H9 (cell line): ENCODE results near the gene LIF. TPM values are rescaled to one million over a fixed set of nuclear protein-coding genes. Genes with fewer than 3 reads are reported as not detected.
"Not testable (repeated sequence)": the region's sequence is repeated elsewhere in the genome, so short reads cannot be mapped to it uniquely, and the experiment has no call there.

Source experiments
- DNase-seq: peaks from one replicate; pipeline ENCODE4 v3.0.0-alpha.2; 2017
- H2AFZ ChIP-seq: one replicate; pipeline ENCODE4 v1.6.1; 2013; ENCODE audit warnings: mild to moderate bottlenecking, low read length, control low read depth, moderate library complexity
- H2AK5ac ChIP-seq: 2 replicates; pipeline ENCODE4 v1.6.1; 2013; ENCODE audit warnings: low read length, control low read depth, mixed read lengths; ENCODE audit not compliant: insufficient read length
- H2BK120ac ChIP-seq: one replicate; pipeline ENCODE4 v1.6.1; 2013; ENCODE audit warnings: low read depth, mild to moderate bottlenecking, low read length, control low read depth, inconsistent platforms; ENCODE audit not compliant: poor library complexity, severe bottlenecking
- H2BK12ac ChIP-seq: 2 replicates; pipeline ENCODE4 v1.6.1; 2013; ENCODE audit warnings: low read length, control low read depth, mixed read lengths, low read depth; ENCODE audit not compliant: insufficient read length
- H2BK15ac ChIP-seq: 2 replicates; pipeline ENCODE4 v1.6.1; 2013; ENCODE audit warnings: low read depth, low read length, control low read depth
- H2BK20ac ChIP-seq: one replicate; pipeline ENCODE4 v1.6.1; 2013; ENCODE audit warnings: low read depth, mild to moderate bottlenecking, low read length, control low read depth, inconsistent platforms; ENCODE audit not compliant: poor library complexity, severe bottlenecking
- H2BK5ac ChIP-seq: 2 replicates; pipeline ENCODE4 v1.6.1; 2013; ENCODE audit warnings: low read length, control low read depth, mixed read lengths; ENCODE audit not compliant: insufficient read length
- H3K14ac ChIP-seq: 2 replicates; pipeline ENCODE4 v1.6.1; 2013; ENCODE audit warnings: low read length, control low read depth; ENCODE audit not compliant: insufficient read depth
- H3K18ac ChIP-seq: 2 replicates; pipeline ENCODE4 v1.6.1; 2013; ENCODE audit warnings: low read depth, mild to moderate bottlenecking, mixed read lengths, low read length, control low read depth; ENCODE audit not compliant: insufficient read length
- H3K23ac ChIP-seq: 2 replicates; pipeline ENCODE4 v1.6.1; 2013; ENCODE audit warnings: low read length, control low read depth, mixed read lengths, low read depth; ENCODE audit not compliant: insufficient read length
- H3K23me2 ChIP-seq: 2 replicates; pipeline ENCODE4 v1.6.1; 2013; ENCODE audit warnings: low read depth, mild to moderate bottlenecking, mixed read lengths, low read length, control low read depth; ENCODE audit not compliant: insufficient read length, poor library complexity, severe bottlenecking
- H3K27ac ChIP-seq: 2 replicates; pipeline ENCODE4 v1.5.1; 2013; ENCODE audit warnings: low read length, control low read depth, mixed read lengths, low read depth; ENCODE audit not compliant: insufficient read length
- H3K27me3 ChIP-seq: 2 replicates; pipeline ENCODE4 v1.6.1; 2013; ENCODE audit warnings: low read length, control low read depth, inconsistent platforms; ENCODE audit not compliant: insufficient read depth
- H3K4ac ChIP-seq: 2 replicates; pipeline ENCODE4 v1.6.1; 2013; ENCODE audit warnings: low read depth, mild to moderate bottlenecking, control low read depth, inconsistent platforms, low read length, moderate library complexity
- H3K4me1 ChIP-seq: 2 replicates; pipeline ENCODE4 v1.6.1; 2013; ENCODE audit warnings: low read length, control low read depth, inconsistent platforms; ENCODE audit not compliant: insufficient read depth
- H3K4me2 ChIP-seq: 2 replicates; pipeline ENCODE4 v1.6.1; 2013; ENCODE audit warnings: low read length, control low read depth, mixed read lengths; ENCODE audit not compliant: insufficient read length, insufficient read depth
- H3K56ac ChIP-seq: 2 replicates; pipeline ENCODE4 v1.6.1; 2013; ENCODE audit warnings: low read depth, mild to moderate bottlenecking, mixed read lengths, low read length, control low read depth; ENCODE audit not compliant: insufficient read length
- H3K79me1 ChIP-seq: 2 replicates; pipeline ENCODE4 v1.6.1; 2013; ENCODE audit warnings: low read depth, mild to moderate bottlenecking, moderate library complexity, low read length, control low read depth, inconsistent platforms; ENCODE audit not compliant: insufficient read depth, poor library complexity, severe bottlenecking
- H3K79me2 ChIP-seq: 2 replicates; pipeline ENCODE4 v1.6.1; 2013; ENCODE audit warnings: low read length, control low read depth, inconsistent platforms; ENCODE audit not compliant: insufficient read depth
- H3K9ac ChIP-seq: 2 replicates; pipeline ENCODE4 v1.6.1; 2013; ENCODE audit warnings: low read length, control low read depth, mixed read lengths; ENCODE audit not compliant: insufficient read length; ENCODE audit errors: extremely low read depth
- H3K9me3 ChIP-seq: one replicate; pipeline ENCODE4 v1.6.1; 2013; ENCODE audit warnings: low read depth, low read length, inconsistent platforms; ENCODE audit not compliant: control insufficient read depth
- H3T11ph ChIP-seq: one replicate; pipeline ENCODE4 v1.6.1; 2013; ENCODE audit warnings: mild to moderate bottlenecking, low read length, control low read depth, inconsistent platforms
- H4K20me1 ChIP-seq: one replicate; pipeline ENCODE4 v1.6.1; 2013; ENCODE audit not compliant: control insufficient read depth, insufficient read length, insufficient read depth
- H4K5ac ChIP-seq: 2 replicates; pipeline ENCODE4 v1.6.1; 2013; ENCODE audit warnings: low read depth, mild to moderate bottlenecking, mixed read lengths, low read length, control low read depth; ENCODE audit not compliant: insufficient read length
- H4K8ac ChIP-seq: replicated peaks from 2 replicates; pipeline ENCODE4 v1.6.1; 2013; ENCODE audit warnings: low read length, control low read depth, mixed read lengths, low read depth; ENCODE audit not compliant: insufficient read length
- H4K91ac ChIP-seq: 2 replicates; pipeline ENCODE4 v1.6.1; 2013; ENCODE audit warnings: low read depth, mild to moderate bottlenecking, moderate library complexity, mixed read lengths, low read length, control low read depth; ENCODE audit not compliant: insufficient read length
- H3K27ac Mint-ChIP-seq, 3 experiments: 2 replicates in 2 of 3; 3 replicates in 1 of 3; pipeline ENCODE4 v1.8.0; 2020 to 2021; ENCODE audit warnings: mixed read lengths in 3 of 3, mild to moderate bottlenecking in 1 of 3, moderate library complexity in 1 of 3
- H3K27me3 Mint-ChIP-seq: 2 replicates; pipeline ENCODE4 v1.8.0; 2021; ENCODE audit warnings: low read depth, mild to moderate bottlenecking, moderate library complexity, mixed read lengths
- H3K36me3 Mint-ChIP-seq, 3 experiments: 2 replicates in 2 of 3; 3 replicates in 1 of 3; pipeline ENCODE4 v1.8.0; 2020 to 2021; ENCODE audit warnings: low read depth in 3 of 3, mixed read lengths in 3 of 3; ENCODE audit not compliant: insufficient read depth in 1 of 3
- H3K4me1 Mint-ChIP-seq, 2 experiments: 2 replicates each; pipeline ENCODE4 v1.8.0; 2020; ENCODE audit warnings: mixed read lengths in 2 of 2
- H3K4me3 Mint-ChIP-seq, 2 experiments: 2 replicates in 1 of 2; 3 replicates in 1 of 2; pipeline ENCODE4 v1.8.0; 2020 to 2021; ENCODE audit warnings: mild to moderate bottlenecking in 2 of 2, mixed read lengths in 2 of 2, moderate library complexity in 1 of 2
- H3K9me3 Mint-ChIP-seq, 2 experiments: 2 replicates in 1 of 2; 3 replicates in 1 of 2; pipeline ENCODE4 v1.8.0; 2020; ENCODE audit warnings: mild to moderate bottlenecking in 2 of 2, mixed read lengths in 2 of 2, moderate library complexity in 1 of 2
- WGBS: extraction: QIAGEN DNeasy Blood & Tissue Kit; methylation state at CpG from one replicate; pipeline ENCODE4 v1.1.7; 2013; ENCODE audit warnings: missing lambda C conversion rate, low lambda C conversion rate, mixed read lengths; ENCODE audit not compliant: insufficient read length; ENCODE audit errors: extremely low coverage; 5-methylcytosine and 5-hydroxymethylcytosine counted together
- total RNA-seq: library from RNA; stranded (reverse); gene quantifications from 2 replicates; pipeline ENCODE4 v1.2.1, GENCODE V29; 2021
- TF ChIP-seq, protein P1 (sequence below): fragments of 200-600 bp; sonication (generic); conservative IDR thresholded peaks from 3 replicates; pipeline ENCODE4 v1.8.0; 2021; ENCODE audit warnings: antibody characterized with exemption, mild to moderate bottlenecking

Gene LIF
- total RNA-seq, 1 experiment from 2014 or later = 6.1 TPM

DNA sequence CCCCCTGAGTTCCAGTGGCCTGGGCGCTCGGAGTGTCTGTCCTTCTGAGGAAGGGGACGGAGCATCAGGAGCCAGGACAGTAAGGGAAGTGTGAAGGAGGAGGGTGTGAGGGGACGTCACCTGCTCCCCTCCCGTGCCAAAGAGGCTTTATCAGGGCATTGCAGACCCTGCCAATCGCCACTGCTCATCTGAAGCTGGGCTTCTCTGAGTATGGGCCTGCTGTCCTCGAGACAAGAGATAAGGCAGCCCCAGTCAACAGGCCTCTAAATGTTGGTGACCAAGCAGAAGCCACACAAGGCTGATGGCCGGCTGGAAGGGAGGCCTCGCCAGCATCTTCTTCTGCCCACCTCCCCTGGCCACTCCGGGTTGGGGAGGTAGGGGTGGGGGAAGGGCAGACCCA is 29.8 kb downstream of the LIF start:
- Histone ChIP-seq H3K4me1 (peaks cover 6% of the 10 kb centered on the region; the same call in 1 of the 2 replicates), H2AK5ac (no peak overlapping the region), H3K14ac (no peak overlapping the region), H4K5ac (no peak overlapping the region), H3K23me2 (no peaks in the 10 kb centered on the region), H3K9me3 (no peaks in the 10 kb centered on the region), H3K18ac (no peak overlapping the region), H3K9ac (no peak overlapping the region), H2BK15ac (no peak overlapping the region), H3K79me1 (no peaks in the 10 kb centered on the region), H3K4ac (no peak overlapping the region), H2BK5ac (no peak overlapping the region), H3K27me3 (no peaks in the 10 kb centered on the region), H3K23ac (no peak overlapping the region), H4K91ac (no peak overlapping the region), H2BK20ac (no peak overlapping the region), H4K20me1 (no peaks in the 10 kb centered on the region), H3K79me2 (no peaks in the 10 kb centered on the region), H4K8ac (no peak overlapping the region), H3K4me2 (no peak overlapping the region), H3K27ac (no peak overlapping the region), H2AFZ (no peak overlapping the region), H2BK12ac (no peak overlapping the region), H2BK120ac (no peak overlapping the region), H3T11ph (no peak overlapping the region), H3K56ac (no peak overlapping the region)
- no peaks in the 10 kb centered on the region for H3K9me3 Mint-ChIP-seq
- H3K36me3 Mint-ChIP-seq = no peaks in the 10 kb centered on the region
- DNase-seq = no peak
- TF ChIP-seq, protein P1, sequence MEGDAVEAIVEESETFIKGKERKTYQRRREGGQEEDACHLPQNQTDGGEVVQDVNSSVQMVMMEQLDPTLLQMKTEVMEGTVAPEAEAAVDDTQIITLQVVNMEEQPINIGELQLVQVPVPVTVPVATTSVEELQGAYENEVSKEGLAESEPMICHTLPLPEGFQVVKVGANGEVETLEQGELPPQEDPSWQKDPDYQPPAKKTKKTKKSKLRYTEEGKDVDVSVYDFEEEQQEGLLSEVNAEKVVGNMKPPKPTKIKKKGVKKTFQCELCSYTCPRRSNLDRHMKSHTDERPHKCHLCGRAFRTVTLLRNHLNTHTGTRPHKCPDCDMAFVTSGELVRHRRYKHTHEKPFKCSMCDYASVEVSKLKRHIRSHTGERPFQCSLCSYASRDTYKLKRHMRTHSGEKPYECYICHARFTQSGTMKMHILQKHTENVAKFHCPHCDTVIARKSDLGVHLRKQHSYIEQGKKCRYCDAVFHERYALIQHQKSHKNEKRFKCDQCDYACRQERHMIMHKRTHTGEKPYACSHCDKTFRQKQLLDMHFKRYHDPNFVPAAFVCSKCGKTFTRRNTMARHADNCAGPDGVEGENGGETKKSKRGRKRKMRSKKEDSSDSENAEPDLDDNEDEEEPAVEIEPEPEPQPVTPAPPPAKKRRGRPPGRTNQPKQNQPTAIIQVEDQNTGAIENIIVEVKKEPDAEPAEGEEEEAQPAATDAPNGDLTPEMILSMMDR = no peak
- no peak overlapping the region; a peak in 1 of 7 replicates for H3K27ac Mint-ChIP-seq
- peaks cover 13 to 17% of the 10 kb centered on the region in 2 experiments for H3K4me1 Mint-ChIP-seq
- no CpG with 5 or more reads among the region's 10 CpGs for WGBS
- peaks cover 8% of the 10 kb centered on the region for H3K27me3 Mint-ChIP-seq
- no peak overlapping the region for H3K4me3 Mint-ChIP-seq

DNA sequence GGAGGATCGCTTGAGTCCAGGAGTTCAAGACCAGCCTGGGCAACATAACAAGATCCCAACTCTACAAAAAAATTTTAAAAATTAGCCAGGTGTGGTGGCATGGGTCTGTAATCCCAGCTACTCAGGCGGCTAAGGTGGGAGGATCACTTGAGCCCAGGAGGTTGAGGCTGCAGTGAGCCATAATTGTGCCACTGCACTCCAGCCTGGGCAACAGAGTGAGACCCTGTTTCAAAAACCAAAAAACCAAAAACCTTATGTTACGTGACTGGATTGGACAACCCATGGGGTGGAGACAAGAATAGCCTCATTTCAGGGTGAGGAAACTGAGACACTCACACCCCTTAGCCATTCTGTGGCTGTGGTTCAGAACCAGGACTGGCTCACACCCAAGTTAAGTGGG is 30.3 kb downstream of the LIF start:
- H3K9ac ChIP-seq, H3K27ac Mint-ChIP-seq, H3K27ac ChIP-seq, H3T11ph ChIP-seq, H3K4me2 ChIP-seq, H2AFZ ChIP-seq, H3K9me3 Mint-ChIP-seq, H2BK5ac ChIP-seq, H3K23ac ChIP-seq, H2BK120ac ChIP-seq, H2AK5ac ChIP-seq, H3K79me1 ChIP-seq, H2BK15ac ChIP-seq, H4K20me1 ChIP-seq, H3K4ac ChIP-seq, H3K4me3 Mint-ChIP-seq, H3K27me3 Mint-ChIP-seq, H3K9me3 ChIP-seq, H4K8ac ChIP-seq, H3K18ac ChIP-seq, H4K91ac ChIP-seq, H3K4me1 ChIP-seq, H2BK12ac ChIP-seq, H3K36me3 Mint-ChIP-seq, H3K79me2 ChIP-seq, H3K27me3 ChIP-seq, H3K56ac ChIP-seq, H3K23me2 ChIP-seq, H3K14ac ChIP-seq, DNase-seq, H4K5ac ChIP-seq, H2BK20ac ChIP-seq: not testable (repeated sequence)
- peaks cover 13 to 17% of the 10 kb centered on the region in 2 experiments for H3K4me1 Mint-ChIP-seq
- WGBS = no CpG with 5 or more reads among the region's 3 CpGs
